GM19023 (cell line): ENCODE data around the gene IFITM10.

Experiments used
- ATAC-seq: cut with Tn5 transposase; IDR thresholded peaks from one replicate; pipeline ENCODE4 v1.9.1; 2021; ENCODE audit warnings: mild to moderate bottlenecking, moderate library complexity; ENCODE audit not compliant: unreplicated experiment

The IFITM10 gene

DNA sequence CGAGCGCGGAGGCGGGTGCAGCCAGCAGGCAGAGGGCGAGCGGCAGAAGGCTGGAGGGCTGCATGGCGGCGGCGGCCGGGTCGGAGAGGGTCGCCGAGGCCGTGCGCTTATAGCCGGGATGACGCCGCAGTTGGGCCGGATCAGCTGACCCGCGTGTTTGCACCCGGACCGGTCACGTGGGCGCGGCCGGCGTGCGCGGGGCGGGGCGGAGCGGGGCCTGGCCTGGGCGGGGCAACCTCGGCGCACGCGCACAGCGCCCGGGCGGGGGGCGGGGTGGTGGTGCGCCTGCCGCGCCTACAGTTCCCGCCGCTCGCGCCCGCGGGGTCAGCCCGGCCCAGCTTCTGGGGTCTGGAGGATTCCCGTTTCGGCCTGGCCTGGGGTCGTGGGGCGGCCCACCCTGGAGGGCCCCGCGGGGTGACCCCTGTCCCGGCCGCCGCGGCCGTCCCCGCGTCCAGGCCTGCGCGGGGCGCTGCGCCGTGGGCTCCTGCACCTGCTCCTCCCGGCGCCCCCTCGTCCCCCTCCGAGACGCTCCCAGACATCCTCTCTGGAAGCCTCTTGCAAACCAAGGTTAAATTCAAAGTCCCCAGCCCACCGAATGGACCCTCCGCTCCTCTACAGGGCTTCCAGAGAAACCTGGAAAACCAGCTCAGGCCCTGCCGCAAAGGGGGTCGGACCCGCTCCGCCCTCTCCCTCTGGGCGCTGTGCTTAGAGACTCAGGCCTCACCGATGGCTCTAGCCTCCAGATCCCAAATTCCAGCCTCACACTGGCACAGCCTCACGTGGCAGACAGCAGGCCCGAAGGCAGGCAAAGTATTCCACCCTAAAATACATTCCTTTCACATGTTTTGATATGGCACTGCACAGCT, 13.6 kb upstream of the IFITM10 start, which contains the start of gene CTSD:
CTSD (minus strand) TSS at position 132 of the 866 bp plus-strand sequence; CDS start at position 64, 68 bp downstream.
- ATAC-seq = peak; percentile 75

DNA sequence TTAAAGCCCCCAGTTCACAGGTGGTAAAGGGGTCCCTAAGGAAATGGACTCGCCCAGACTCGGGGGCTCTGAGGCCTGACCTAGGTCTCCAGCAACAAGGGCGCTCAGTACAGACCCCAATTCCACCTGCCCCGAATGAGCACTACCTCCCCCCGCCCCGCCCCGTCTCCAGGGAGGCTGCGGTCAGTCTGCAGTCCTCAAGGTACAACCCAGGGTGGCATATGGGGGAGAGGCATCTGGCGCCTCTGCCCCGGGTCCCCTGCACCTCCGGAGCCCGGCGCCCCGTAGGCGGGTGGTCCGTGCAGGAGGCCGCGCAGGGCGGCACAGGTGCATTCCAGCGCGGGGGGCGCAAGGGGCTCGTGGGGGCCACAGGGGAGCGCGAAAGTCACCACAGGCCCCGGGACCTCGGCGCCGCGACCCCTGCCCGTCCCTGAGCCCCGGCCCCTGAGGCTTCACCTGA, 13.0 kb upstream of the IFITM10 start:
- ATAC-seq = peak; percentile 28

DNA sequence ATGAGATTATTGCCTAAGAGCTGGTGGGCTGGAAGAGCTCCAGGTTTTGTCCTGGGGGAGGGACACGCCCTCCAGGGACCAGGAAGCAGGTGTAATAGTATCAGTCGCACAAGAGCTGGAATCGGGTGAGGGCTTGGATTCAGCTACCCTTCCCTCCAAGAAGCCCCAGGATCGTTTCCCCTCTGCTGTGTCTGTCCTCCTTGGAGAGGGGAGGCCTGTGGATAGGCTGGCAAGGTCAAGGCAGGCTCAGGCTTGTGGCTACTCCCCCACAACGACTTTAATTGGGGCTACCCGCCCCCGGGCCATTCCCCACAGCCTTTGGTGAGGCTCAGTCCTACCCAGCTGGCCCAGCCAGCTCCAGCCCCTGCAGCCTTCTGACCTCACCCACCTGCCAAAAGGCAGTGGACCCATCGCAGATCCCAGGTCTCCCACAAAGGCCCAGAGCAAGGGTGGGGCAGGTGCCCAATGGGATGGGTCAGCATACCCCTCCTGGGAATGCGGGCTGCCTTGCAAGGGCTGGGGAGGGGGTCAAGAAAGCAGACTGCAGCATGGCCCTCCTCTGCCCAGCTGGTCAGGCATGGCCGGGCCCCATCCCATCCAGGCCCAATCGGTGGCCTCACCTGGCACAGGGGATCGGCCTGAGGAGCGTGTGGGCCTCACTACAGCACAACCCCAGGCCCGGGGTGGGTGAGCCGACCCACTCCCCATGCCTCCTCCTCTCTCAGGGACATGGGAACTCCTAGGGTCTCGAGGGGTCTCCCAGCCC, 12.3 kb upstream of the IFITM10 start:
- ATAC-seq = no peak

DNA sequence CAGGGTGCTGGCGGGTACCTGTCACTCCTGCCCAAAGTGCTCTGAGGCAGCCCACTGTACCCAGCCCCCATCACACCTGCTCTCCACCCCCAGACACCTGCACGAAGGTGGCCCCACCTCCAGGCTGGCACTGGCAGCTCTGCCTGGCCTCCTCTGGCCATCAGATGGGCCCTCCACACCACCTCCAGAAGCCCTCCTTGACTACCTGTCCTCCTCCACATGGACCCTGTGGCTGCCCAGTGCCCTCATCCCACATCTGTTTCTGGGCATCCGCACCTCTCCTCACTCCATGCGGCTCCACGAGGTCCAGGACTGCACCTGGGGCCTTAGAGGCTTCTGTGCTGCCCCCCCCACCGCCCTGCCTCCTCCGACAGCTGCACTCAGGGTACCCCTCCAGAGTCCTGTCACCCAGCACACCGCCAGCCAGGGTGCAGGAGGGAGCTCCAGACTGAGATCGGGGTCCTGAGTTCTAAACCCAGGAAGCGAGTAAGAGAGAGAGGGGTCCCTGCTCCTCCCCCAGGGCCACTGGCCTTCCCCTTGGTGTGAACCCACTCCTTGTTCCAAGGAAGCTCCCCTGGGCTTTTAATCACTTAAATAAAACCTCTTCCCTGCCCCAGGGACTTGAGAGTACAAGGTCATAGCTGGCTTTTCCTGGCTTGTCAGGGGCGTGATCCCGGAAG, 11.6 kb upstream of the IFITM10 start:
- no peak for ATAC-seq

DNA sequence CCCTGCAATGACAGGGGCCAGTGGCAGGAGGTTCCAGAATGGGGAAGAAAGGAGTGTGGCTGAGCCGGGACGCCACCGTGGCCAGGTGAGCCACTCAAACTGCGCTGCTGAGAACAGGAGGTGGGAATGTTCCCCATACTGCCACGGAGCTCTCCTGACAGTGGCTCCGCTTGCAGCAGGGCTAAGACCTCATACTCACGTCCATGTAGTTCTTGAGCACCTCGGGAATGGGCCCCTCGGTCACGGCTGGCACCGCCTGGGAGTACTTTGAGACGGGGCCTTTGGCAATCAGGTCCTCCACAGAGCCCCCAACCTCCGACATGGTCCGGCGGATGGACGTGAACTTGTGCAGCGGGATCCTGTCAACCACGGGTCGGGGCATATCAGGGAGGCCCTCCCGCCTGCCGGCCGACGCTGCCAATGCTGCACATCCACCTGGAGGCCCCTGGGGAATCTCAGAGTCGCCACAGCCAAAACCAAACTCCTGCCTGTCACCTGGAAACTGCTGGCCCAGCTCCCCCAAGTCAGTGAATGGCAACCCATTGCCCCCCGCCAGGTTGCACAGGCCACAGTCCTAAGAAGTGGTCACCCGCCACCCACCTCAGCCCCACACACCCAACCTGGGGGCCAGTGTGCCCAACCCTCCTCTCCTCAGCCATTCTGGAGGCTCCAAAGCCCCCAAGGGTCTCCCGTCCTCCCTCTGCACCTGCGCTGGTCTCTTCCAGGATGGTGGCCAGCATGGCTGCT, 10.9 kb upstream of the IFITM10 start:
- no peak for ATAC-seq

DNA sequence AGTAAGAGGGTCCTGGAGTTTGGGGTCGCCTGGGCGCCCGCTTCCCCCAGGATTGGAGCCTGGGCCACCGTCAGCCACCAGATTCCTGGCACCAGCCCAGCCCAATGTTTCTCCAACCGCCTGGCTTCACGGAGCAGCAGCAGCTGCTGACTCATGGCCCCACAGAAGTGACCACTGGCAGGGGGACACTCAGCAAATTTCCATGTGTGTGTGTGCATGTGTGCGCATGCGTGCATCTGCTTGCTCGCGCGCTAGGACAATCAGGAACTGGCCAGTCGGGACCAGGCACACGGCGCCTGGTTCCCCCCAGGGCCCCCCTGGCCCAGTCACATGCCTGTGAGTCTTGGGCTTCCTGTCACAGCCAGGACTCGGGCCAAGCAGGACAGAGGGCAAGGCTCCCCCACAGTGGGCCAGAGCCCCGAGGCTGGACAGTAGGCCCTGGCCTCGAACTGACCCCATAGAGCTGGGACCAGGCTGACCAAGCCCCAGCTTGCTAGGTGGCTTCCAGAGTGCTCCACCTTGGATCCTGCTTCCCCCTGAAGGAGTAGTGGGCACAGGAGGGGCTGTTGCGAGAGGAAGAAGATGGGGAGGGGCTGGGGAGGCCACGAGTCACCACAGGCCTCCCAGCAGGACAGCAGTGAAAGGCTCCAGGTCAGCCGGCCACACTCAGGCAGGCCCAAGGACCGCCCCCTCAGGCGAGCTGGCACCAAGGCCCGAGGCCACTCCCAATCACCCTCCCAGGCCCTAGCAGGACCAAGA, 10.1 kb upstream of the IFITM10 start:
- no peak for ATAC-seq

DNA sequence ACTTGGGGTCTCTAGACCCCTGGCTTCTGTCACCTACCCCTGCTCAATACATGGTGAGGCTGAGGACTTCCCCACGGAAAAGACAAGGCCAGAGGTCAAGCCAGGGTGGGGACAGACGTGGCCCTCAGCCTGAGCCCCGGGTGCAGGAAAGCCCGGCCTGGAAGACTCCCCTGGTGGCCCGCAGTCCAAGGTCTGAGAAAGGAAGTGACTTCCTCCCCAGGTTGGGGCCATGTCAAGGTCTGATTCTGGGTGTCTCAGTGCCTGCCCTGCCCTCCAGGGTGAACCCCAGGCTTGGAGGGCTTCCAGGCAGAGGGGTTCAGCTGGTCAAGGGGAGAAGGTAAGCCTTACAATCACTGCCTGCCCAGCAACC, 9.4 kb upstream of the IFITM10 start:
- no peak for ATAC-seq

DNA sequence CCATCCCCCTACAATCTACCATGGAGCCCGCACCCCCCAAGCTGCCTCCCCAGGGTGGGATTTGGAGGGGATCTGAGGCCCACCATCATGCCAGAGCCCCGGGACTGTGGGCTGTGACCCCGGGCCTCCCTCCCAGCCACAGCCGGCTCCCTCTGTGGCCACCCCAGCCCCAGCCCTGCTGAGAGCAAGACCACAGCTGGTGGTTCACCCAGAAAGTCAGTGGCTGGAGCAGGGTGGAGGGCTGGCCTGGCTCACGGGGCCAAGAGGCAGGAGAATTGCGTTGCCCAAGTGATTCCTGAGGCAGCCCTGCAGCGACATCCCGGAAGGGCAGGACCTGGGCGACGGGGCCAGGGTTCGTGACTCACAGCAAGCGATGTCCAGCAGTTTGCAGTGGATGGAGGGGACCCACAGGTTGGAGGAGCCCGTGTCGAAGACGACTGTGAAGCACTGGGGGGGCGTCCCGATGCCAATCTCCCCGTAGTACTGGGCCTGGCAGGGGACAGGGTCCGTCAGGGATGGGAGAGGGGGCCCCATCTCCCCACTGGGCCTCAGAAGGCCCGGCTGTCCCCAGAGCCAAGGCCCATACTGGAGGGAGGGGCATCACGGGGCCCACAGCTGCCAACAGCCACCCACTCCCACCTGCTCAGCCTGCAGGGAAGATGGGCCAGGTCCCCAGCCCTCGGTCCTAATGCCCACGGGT, 8.9 kb upstream of the IFITM10 start:
- ATAC-seq = no peak

DNA sequence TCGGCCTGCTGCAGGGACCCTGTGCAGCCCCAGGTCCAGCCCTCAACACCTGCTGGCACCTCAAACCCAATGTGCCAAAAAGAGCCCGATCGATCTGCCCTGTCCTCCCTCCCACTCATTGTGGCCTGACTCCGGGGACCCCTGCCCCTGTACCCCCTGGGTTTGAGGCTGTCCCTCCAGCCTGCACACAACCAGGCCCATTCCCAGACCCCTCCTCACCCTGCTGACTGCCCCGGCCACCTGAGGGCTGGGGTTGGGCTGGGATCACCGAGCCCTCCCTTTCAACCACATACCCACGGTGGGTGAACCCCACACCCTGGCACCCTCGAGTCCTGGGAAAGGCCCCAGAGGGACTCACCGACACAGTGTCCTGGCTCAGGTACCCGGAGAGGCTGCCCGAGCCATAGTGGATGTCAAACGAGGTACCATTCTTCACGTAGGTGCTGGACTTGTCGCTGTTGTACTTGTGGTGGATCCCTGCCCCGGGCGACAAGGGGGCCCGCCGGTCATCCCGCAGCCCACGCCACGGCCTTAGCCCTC, 8.3 kb upstream of the IFITM10 start:
- no peak for ATAC-seq

DNA sequence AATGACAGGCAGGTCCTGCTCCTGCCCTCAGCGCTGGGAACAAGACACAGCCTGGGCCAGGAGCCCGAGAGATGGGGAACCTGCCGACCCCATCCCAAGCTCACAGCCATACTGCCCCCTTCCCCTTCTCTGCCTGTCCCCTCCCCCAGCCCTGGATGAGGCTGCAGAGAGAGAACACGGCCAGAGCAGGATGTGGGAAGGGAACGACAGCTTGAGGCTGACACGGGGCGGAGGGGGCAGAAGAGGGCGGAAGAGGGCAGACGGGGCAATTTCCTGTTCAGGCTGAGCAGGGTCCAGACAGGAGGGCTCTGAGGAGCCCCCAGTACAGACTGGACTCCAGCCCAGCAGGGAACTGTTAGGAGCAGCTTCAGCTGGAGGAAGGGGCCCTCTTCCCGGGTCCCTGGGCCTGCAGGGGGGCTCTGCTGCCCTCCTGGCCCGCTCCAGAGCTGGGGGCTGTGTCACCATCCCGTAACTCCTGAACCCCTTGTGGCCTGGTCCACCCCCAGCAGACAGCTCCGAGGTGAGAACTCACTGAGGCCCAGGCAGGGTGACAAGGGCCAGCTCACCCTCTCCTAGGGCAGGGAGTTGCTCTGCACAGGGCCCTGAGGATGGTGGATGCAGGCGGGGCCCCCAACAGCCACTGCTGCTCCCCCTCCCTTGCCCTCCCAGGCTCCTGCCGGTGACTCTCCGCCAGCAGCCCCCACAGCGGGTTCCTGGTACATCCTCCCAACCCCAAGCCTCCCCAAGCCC, 7.6 kb upstream of the IFITM10 start:
- no peak for ATAC-seq

DNA sequence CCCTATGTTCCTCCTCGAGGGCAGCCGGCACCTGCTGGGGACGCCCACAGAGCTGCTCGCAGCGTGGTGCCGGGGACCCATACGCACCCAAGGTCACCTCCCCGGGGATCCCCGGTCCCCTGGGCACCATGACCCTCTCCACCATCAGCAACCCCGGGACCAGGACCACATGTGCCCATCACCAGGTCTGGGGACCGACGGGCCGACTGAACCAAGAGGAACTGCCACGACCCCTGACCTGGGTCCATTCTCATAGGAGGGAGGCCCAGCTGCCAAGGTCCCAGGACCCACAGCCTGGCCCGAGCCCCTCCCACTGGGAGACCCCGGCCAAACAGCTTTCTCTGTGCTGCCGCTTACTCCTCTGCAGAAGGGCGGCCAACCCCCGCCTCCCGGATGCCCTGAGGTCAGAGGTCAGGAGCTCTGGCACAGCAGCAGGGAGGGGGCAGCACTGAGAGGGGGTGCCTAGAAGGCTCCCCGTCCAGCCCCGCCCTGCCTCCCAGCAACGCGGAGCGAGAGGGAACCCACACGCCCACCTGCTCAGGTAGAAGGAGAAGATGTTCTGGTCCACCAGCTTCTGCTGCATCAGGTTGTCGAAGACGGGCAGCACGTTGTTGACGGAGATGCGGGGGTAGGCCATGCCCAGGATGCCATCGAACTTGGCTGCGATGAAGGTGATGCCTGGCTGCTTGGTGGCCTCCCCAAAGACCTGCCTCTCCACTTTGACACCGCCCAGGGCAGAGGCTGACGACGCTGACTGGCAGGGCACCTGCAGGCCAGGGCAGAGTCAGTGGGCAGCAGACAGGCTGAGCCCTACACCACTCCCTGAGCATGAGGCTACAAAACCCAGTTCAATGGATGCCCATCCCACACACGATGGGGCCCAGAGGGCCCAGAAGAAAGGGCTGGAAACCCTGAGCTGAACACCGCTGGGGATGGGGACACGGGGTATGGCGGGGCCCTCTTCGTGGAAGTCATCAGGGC, 6.7 kb upstream of the IFITM10 start:
- ATAC-seq = no peak

DNA sequence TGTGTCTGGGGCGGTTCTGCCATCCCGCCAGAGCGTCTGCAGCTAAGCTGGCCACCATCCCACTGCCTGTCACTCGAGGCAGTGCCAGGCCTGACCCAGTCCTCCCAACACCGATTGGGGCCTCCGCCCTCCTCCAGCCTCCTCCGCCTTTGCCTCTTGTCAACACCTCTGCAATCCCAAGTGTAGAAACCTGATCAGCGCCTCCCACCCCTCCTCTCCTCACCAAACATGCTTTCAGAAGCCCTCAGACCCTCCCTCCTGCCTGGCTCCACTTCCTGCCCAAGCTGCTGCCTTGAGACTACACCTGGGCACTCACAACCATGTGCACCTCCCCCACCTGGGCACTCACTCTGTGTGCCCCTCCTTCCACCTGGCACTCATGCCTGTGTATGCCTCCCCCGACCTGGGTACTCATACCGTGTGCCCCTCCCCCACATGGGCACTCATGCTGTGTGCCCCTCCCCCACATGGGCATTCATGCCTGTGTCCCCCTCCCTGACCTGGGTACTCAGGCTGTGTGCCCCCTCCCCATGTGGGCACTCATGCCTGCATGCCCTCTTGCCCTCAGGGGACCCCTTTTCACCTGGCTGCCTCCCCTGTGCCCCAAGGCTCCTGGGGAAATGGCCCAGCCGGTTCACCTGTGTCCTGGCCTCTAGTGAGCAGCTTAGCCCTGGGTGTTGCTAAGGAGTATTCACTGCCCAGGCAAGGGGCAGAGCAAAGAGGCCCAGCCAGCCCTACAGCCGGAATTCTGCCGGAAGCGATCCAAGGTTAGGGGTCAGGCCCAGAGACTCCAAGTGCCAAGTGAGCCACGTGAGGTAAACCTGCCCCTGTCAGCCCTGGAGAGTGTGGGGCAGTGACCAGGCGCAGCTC, 5.5 kb upstream of the IFITM10 start:
- no peak for ATAC-seq

DNA sequence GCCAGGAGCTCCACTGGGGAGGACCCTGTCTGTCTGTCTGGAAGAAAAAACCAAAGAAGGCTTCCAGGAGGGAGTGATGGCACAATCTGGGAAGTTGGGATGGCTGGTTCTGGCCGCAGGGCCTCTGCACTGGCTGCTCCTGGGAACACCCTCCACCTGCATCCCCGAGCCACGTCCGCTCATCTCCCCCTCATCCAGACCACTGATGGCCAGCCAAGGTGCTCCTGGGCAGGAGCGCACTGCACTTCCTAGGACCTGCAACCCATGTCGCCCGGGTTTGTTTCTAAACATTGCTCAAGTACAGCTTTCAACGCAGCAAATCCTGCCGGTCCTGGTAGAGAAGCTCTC, 4.9 kb upstream of the IFITM10 start:
- no peak for ATAC-seq

DNA sequence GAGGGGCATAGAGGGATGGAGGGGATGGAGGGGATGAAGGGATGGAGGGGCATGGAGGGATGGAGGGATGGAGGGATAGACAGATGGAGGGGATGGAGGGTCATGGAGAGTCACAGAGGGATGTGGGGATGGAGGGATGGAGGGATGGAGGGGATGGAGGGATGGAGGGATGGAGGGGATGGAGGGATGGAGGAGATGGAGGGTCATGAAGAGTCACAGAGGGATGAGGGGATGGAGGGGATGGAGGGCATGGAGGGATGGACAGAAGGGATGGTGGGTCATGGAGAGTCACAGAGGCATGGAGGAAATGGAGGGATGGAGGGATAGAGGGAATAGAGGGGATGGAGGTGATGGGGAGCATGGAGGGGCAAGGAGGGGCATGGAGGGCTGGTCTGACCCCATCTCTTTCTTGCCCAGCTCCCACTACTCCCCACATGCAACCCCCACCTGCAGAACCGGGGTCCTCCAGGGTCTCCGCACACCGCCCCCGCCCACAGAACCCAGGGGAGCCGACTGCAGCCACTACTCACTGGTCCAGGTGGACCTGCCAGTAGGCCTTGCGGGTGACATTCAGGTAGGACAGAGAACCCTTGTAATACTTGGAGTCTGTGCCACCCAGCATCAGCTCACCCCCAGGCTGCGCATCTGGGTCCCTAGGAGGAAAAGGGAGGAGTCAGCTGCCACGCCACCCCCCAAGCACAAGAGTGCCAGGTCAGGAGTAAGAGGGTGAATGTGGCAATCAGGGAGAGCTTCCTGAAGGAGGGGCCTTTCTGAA, 4.2 kb upstream of the IFITM10 start:
- ATAC-seq = no peak

DNA sequence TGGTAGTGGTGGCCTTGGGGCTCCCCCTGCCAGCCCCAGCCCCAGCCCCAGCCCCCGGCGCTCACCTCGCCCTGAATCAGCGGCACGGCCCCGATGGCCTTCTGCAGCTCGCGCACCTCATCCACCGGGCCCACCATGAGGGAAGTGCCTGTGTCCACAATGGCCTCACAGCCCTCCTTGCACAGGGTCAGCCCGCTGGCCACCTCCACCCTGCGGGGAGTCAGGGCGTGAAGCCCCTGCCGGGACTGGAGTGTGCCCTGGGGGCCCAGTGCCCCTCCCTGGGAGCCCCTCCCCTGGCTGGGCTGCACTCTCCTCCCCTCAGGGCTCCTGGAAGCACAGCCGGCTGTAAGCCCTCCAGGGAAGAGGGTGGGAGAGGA, 3.5 kb upstream of the IFITM10 start:
- no peak for ATAC-seq
